Endothelial cell (in vitro differentiated cells): ENCODE data around the gene CTU1. TPM values are rescaled to one million over a fixed set of nuclear protein-coding genes. Genes with fewer than 3 reads are reported as not detected.

Experiments used
- DNase-seq: peaks from one replicate; pipeline ENCODE4 v3.0.0; 2021; ENCODE audit warnings: low spot score
- H3K27ac Mint-ChIP-seq: one replicate; pipeline ENCODE4 v1.8.0; 2021; ENCODE audit warnings: mixed read lengths, inconsistent platforms; ENCODE audit not compliant: unreplicated experiment
- H3K27me3 Mint-ChIP-seq: one replicate; pipeline ENCODE4 v1.8.0; 2021; ENCODE audit warnings: mild to moderate bottlenecking, moderate library complexity, mixed read lengths, inconsistent platforms; ENCODE audit not compliant: unreplicated experiment
- H3K36me3 Mint-ChIP-seq: one replicate; pipeline ENCODE4 v1.8.0; 2021; ENCODE audit warnings: mild to moderate bottlenecking, low read depth, mixed read lengths, inconsistent platforms; ENCODE audit not compliant: unreplicated experiment
- H3K4me1 Mint-ChIP-seq: one replicate; pipeline ENCODE4 v1.8.0; 2021; ENCODE audit warnings: mild to moderate bottlenecking, mixed read lengths, inconsistent platforms; ENCODE audit not compliant: unreplicated experiment
- H3K4me3 Mint-ChIP-seq: one replicate; pipeline ENCODE4 v1.8.0; 2021; ENCODE audit warnings: mild to moderate bottlenecking, mixed read lengths, inconsistent platforms; ENCODE audit not compliant: unreplicated experiment
- H3K9me3 Mint-ChIP-seq: one replicate; pipeline ENCODE4 v1.8.0; 2021; ENCODE audit warnings: mixed read lengths, inconsistent platforms; ENCODE audit not compliant: unreplicated experiment
- CTCF ChIP-seq: fragments of 200-600 bp; sonication (generic); IDR thresholded peaks from one replicate; pipeline ENCODE4 v1.5.0; 2021; ENCODE audit warnings: antibody characterized with exemption; ENCODE audit not compliant: unreplicated experiment
- total RNA-seq: library from RNA; stranded (reverse); fragmentation: NEBNext Ultra II Directional; extraction: Animal tissue kit (Norgen Biotek cat#: 25700); gene quantifications from one replicate; pipeline ENCODE4 v1.2.1, GENCODE V29; 2021; ENCODE audit not compliant: unreplicated experiment

CTU1 gene
- total RNA-seq, 1 donor from 2014 or later, result 5.4 TPM

- TF ChIP-seq CTCF, result no peak
- peaks cover 31% of the 10 kb centered on the region for H3K36me3 Mint-ChIP-seq
Observed at GRCh38 chr19:51107406-51108065, 673 bp downstream of the CTU1 start.

GRCh38 chr19:51103926-51104341, 4.3 kb downstream of the CTU1 start:
- no peaks in the 10 kb centered on the region for H3K9me3 Mint-ChIP-seq
- peak overlapping the region; percentile 67 for H3K4me3 Mint-ChIP-seq
- peaks cover 15% of the 10 kb centered on the region for H3K27me3 Mint-ChIP-seq
- no peak for DNase-seq
- TF ChIP-seq CTCF, result no peak
- peaks cover 9% of the 10 kb centered on the region for H3K4me1 Mint-ChIP-seq
- no peak overlapping the region for H3K27ac Mint-ChIP-seq
- H3K36me3 Mint-ChIP-seq, result peaks cover 34% of the 10 kb centered on the region

More at GRCh38 chr19:51107406-51108065, 673 bp downstream of the CTU1 start:
- H3K9me3 Mint-ChIP-seq, result no peaks in the 10 kb centered on the region
- peaks cover 9% of the 10 kb centered on the region for H3K4me1 Mint-ChIP-seq
- H3K27me3 Mint-ChIP-seq, result peaks cover 15% of the 10 kb centered on the region
- peak overlapping the region; percentile 96 for H3K27ac Mint-ChIP-seq
- peak overlapping the region; percentile 98 for H3K4me3 Mint-ChIP-seq
- peak; percentile 18 for DNase-seq

GRCh38 chr19:51102991-51103390, 5.2 kb downstream of the CTU1 start:
- Mint-ChIP-seq H3K36me3 (peaks cover 34% of the 10 kb centered on the region), H3K9me3 (no peaks in the 10 kb centered on the region), H3K4me3 (peak overlapping the region; percentile 48), H3K27me3 (peaks cover 11% of the 10 kb centered on the region), H3K27ac (no peak overlapping the region), H3K4me1 (peaks cover 7% of the 10 kb centered on the region)
- no peak for DNase-seq
- TF ChIP-seq CTCF, result no peak

- peaks cover 8% of the 10 kb centered on the region for H3K4me1 Mint-ChIP-seq
- peaks cover 10% of the 10 kb centered on the region for H3K27me3 Mint-ChIP-seq
- peak overlapping the region; percentile 57 for H3K27ac Mint-ChIP-seq
- no peaks in the 10 kb centered on the region for H3K9me3 Mint-ChIP-seq
- H3K4me3 Mint-ChIP-seq, result no peak overlapping the region
- no peak for TF ChIP-seq CTCF
- H3K36me3 Mint-ChIP-seq, result peaks cover 29% of the 10 kb centered on the region
- DNase-seq, result no peak
Observed at GRCh38 chr19:51101171-51101865, 6.9 kb downstream of the CTU1 start.

GRCh38 chr19:51100601-51101000, 7.6 kb downstream of the CTU1 start:
- H3K4me1 Mint-ChIP-seq, result peaks cover 8% of the 10 kb centered on the region
- H3K27ac Mint-ChIP-seq, result no peak overlapping the region
- peaks cover 4% of the 10 kb centered on the region for H3K27me3 Mint-ChIP-seq
- TF ChIP-seq CTCF, result no peak
- H3K4me3 Mint-ChIP-seq, result no peak overlapping the region
- H3K36me3 Mint-ChIP-seq, result peaks cover 24% of the 10 kb centered on the region
- DNase-seq, result no peak
- H3K9me3 Mint-ChIP-seq, result no peaks in the 10 kb centered on the region
